ENCODE data around the gene NEURL1. TPM values are rescaled to one million over a fixed set of nuclear protein-coding genes. Genes with fewer than 3 reads are reported as not detected.

Gene NEURL1
- total and polyA plus RNA-seq, 2 experiments from 2014 or later, result 2.7 to 3.5 TPM

GRCh38 chr10:103510791-103511752 lies 17.6 kb downstream of the NEURL1 start:
- H3K27ac ChIP-seq, result no peak overlapping the region
- H3K4me3 ChIP-seq, result no peak overlapping the region
- no peaks in the 10 kb centered on the region for H3K9me3 ChIP-seq (ENCODE audit: low read depth)
- H3K36me3 ChIP-seq, result no peaks in the 10 kb centered on the region
- H3K4me1 ChIP-seq (ENCODE audit: low read depth), result no peaks in the 10 kb centered on the region
- DNase-seq (ENCODE audit: low read depth in 1 of 2, low spot score in 1 of 2), result no peak
- no peak for TF ChIP-seq CTCF (IDR thresholded peaks at IDR 0.05; ENCODE audit: low read depth, low read length)
- H3K27me3 ChIP-seq, result no peaks in the 10 kb centered on the region

- no peaks in the 10 kb centered on the region for H3K27me3 ChIP-seq
- no peak overlapping the region for H3K27ac ChIP-seq
- DNase-seq (ENCODE audit: low read depth in 1 of 2, low spot score in 1 of 2), result no peak
- no peak overlapping the region for H3K4me3 ChIP-seq
- TF ChIP-seq CTCF (IDR thresholded peaks at IDR 0.05; ENCODE audit: low read depth, low read length), result no peak
- no peaks in the 10 kb centered on the region for H3K9me3 ChIP-seq (ENCODE audit: low read depth)
- no peaks in the 10 kb centered on the region for H3K4me1 ChIP-seq (ENCODE audit: low read depth)
- no peaks in the 10 kb centered on the region for H3K36me3 ChIP-seq
These were observed 18.7 kb downstream of the NEURL1 start for GRCh38 chr10:103512166-103512565.

GRCh38 chr10:103512591-103513379 lies 19.3 kb downstream of the NEURL1 start:
- no peaks in the 10 kb centered on the region for H3K9me3 ChIP-seq (ENCODE audit: low read depth)
- H3K4me1 ChIP-seq (ENCODE audit: low read depth), result no peaks in the 10 kb centered on the region
- no peak overlapping the region for H3K4me3 ChIP-seq
- H3K36me3 ChIP-seq, result no peaks in the 10 kb centered on the region
- no peak for TF ChIP-seq CTCF (IDR thresholded peaks at IDR 0.05; ENCODE audit: low read depth, low read length)
- H3K27me3 ChIP-seq, result no peaks in the 10 kb centered on the region
- DNase-seq (ENCODE audit: low read depth in 1 of 2, low spot score in 1 of 2), result no peak
- no peak overlapping the region for H3K27ac ChIP-seq

- no peaks in the 10 kb centered on the region for H3K36me3 ChIP-seq
- H3K27ac ChIP-seq, result no peak overlapping the region
- no peak for DNase-seq (ENCODE audit: low read depth in 1 of 2, low spot score in 1 of 2)
- no peaks in the 10 kb centered on the region for H3K9me3 ChIP-seq (ENCODE audit: low read depth)
- H3K27me3 ChIP-seq, result no peaks in the 10 kb centered on the region
- no peak for TF ChIP-seq CTCF (IDR thresholded peaks at IDR 0.05; ENCODE audit: low read depth, low read length)
- no peak overlapping the region for H3K4me3 ChIP-seq
- no peaks in the 10 kb centered on the region for H3K4me1 ChIP-seq (ENCODE audit: low read depth)
These were observed 20.0 kb downstream of the NEURL1 start for GRCh38 chr10:103513380-103514060.

GRCh38 chr10:103514244-103514643 lies 20.7 kb downstream of the NEURL1 start:
- H3K4me1 ChIP-seq (ENCODE audit: low read depth), result no peaks in the 10 kb centered on the region
- no peak overlapping the region for H3K27ac ChIP-seq
- TF ChIP-seq CTCF (IDR thresholded peaks at IDR 0.05; ENCODE audit: low read depth, low read length), result no peak
- no peaks in the 10 kb centered on the region for H3K36me3 ChIP-seq
- DNase-seq (ENCODE audit: low read depth in 1 of 2, low spot score in 1 of 2), result no peak
- H3K9me3 ChIP-seq (ENCODE audit: low read depth), result no peaks in the 10 kb centered on the region
- H3K27me3 ChIP-seq, result no peaks in the 10 kb centered on the region
- H3K4me3 ChIP-seq, result no peak overlapping the region

Data from cardiac muscle cell (in vitro differentiated cells and primary cell).